Measurements from ENCODE around the gene RFX1.
"Not testable (repeated sequence)": the region's sequence is repeated elsewhere in the genome, so short reads cannot be mapped to it uniquely, and the experiment has no call there.

The RFX1 gene

GRCh38 chr19:13968383-13968935 is 37.7 kb downstream of the RFX1 start:
- Histone ChIP-seq H3K27ac (no peak overlapping the region), H3K4me2 (ENCODE audit: low read length) (no peak overlapping the region), H2AFZ (no peak overlapping the region), H3K9me3 (ENCODE audit: control insufficient read depth, low read length) (no peaks in the 10 kb centered on the region), H3K79me2 (no peaks in the 10 kb centered on the region), H3K36me3 (ENCODE audit: control insufficient read depth, insufficient read depth, low read length) (no peaks in the 10 kb centered on the region), H3K4me3 (ENCODE audit: low read depth, low read length) (no peak overlapping the region), H3K9ac (no peak overlapping the region), H3K27me3 (ENCODE audit: control insufficient read depth, insufficient read depth, low read length) (no peaks in the 10 kb centered on the region), H3K4me1 (no peaks in the 10 kb centered on the region)
- TF ChIP-seq CTCF (IDR thresholded peaks at IDR 0.05), result no peak

- H3K27me3 ChIP-seq (ENCODE audit: control insufficient read depth, insufficient read depth, low read length); H2AFZ ChIP-seq; H3K4me3 ChIP-seq (ENCODE audit: low read depth, low read length); H3K27ac ChIP-seq; H3K9ac ChIP-seq; H3K79me2 ChIP-seq; H3K4me2 ChIP-seq (ENCODE audit: low read length); H3K36me3 ChIP-seq (ENCODE audit: control insufficient read depth, insufficient read depth, low read length); H3K4me1 ChIP-seq; H3K9me3 ChIP-seq (ENCODE audit: control insufficient read depth, low read length): not testable (repeated sequence)
Measured at GRCh38 chr19:13967206-13967605, 38.9 kb downstream of the RFX1 start.

- H3K27ac ChIP-seq, result no peak overlapping the region
- no peak overlapping the region for H3K9ac ChIP-seq
- no peaks in the 10 kb centered on the region for H3K4me1 ChIP-seq
- no peak overlapping the region for H3K4me2 ChIP-seq (ENCODE audit: low read length)
- H2AFZ ChIP-seq, result no peak overlapping the region
- no peak overlapping the region for H3K4me3 ChIP-seq (ENCODE audit: low read depth, low read length)
- H3K36me3 ChIP-seq (ENCODE audit: control insufficient read depth, insufficient read depth, low read length), result no peaks in the 10 kb centered on the region
- H3K27me3 ChIP-seq (ENCODE audit: control insufficient read depth, insufficient read depth, low read length), result no peaks in the 10 kb centered on the region
- no peaks in the 10 kb centered on the region for H3K79me2 ChIP-seq
- no peak for TF ChIP-seq CTCF (IDR thresholded peaks at IDR 0.05)
- H3K9me3 ChIP-seq (ENCODE audit: control insufficient read depth, low read length), result no peaks in the 10 kb centered on the region
Measured at GRCh38 chr19:13966684-13967128, 39.4 kb downstream of the RFX1 start.

GRCh38 chr19:13965926-13966683 is 40.0 kb downstream of the RFX1 start:
- Histone ChIP-seq H3K27me3 (ENCODE audit: control insufficient read depth, insufficient read depth, low read length) (no peaks in the 10 kb centered on the region), H3K9ac (no peak overlapping the region), H3K27ac (no peak overlapping the region), H3K36me3 (ENCODE audit: control insufficient read depth, insufficient read depth, low read length) (no peaks in the 10 kb centered on the region), H3K4me2 (ENCODE audit: low read length) (no peak overlapping the region), H2AFZ (no peak overlapping the region), H3K79me2 (no peaks in the 10 kb centered on the region), H3K4me3 (ENCODE audit: low read depth, low read length) (no peak overlapping the region), H3K9me3 (ENCODE audit: control insufficient read depth, low read length) (no peaks in the 10 kb centered on the region), H3K4me1 (no peaks in the 10 kb centered on the region)
- TF ChIP-seq CTCF (IDR thresholded peaks at IDR 0.05), result no peak

GRCh38 chr19:13965377-13965896 is 40.7 kb downstream of the RFX1 start:
- H3K27me3 ChIP-seq (ENCODE audit: control insufficient read depth, insufficient read depth, low read length), result no peaks in the 10 kb centered on the region
- H3K27ac ChIP-seq, result no peak overlapping the region
- no peak overlapping the region for H3K4me3 ChIP-seq (ENCODE audit: low read depth, low read length)
- H2AFZ ChIP-seq, result no peak overlapping the region
- H3K9me3 ChIP-seq (ENCODE audit: control insufficient read depth, low read length), result no peaks in the 10 kb centered on the region
- H3K79me2 ChIP-seq, result no peaks in the 10 kb centered on the region
- no peaks in the 10 kb centered on the region for H3K4me1 ChIP-seq
- H3K9ac ChIP-seq, result no peak overlapping the region
- TF ChIP-seq CTCF (IDR thresholded peaks at IDR 0.05), result no peak
- H3K4me2 ChIP-seq (ENCODE audit: low read length), result no peak overlapping the region
- no peaks in the 10 kb centered on the region for H3K36me3 ChIP-seq (ENCODE audit: control insufficient read depth, insufficient read depth, low read length)
